ENCODE measurements around the gene HDHD3.
"Not testable (repeated sequence)": the region's sequence is repeated elsewhere in the genome, so short reads cannot be mapped to it uniquely, and the experiment has no call there.

Gene HDHD3

GRCh38 chr9:113388833-113389232 is 12.0 kb upstream of the HDHD3 start:
- no peak for DNase-seq

- DNase-seq = no peak
Measured at GRCh38 chr9:113387560-113388230, 10.9 kb upstream of the HDHD3 start.

GRCh38 chr9:113386571-113387393 is 10.0 kb upstream of the HDHD3 start:
- no peak for DNase-seq

- DNase-seq = no peak
Measured at GRCh38 chr9:113381909-113382411, 5.2 kb upstream of the HDHD3 start.

GRCh38 chr9:113381441-113381840 is 4.7 kb upstream of the HDHD3 start:
- DNase-seq = not testable (repeated sequence)

- no peak for DNase-seq
Measured at GRCh38 chr9:113380869-113381378, 4.1 kb upstream of the HDHD3 start.

- not testable (repeated sequence) for DNase-seq
Measured at GRCh38 chr9:113379829-113380210, 3.0 kb upstream of the HDHD3 start.

GRCh38 chr9:113379094-113379828 is 2.5 kb upstream of the HDHD3 start:
- DNase-seq = not testable (repeated sequence)

GRCh38 chr9:113375057-113376023 is 1.4 kb downstream of the HDHD3 start:
- DNase-seq = no peak

GRCh38 chr9:113373676-113374392 is 3.0 kb downstream of the HDHD3 start:
- DNase-seq = no peak

GRCh38 chr9:113373256-113373655 is 3.5 kb downstream of the HDHD3 start:
- no peak for DNase-seq

GRCh38 chr9:113372059-113372458 is 4.7 kb downstream of the HDHD3 start:
- DNase-seq = no peak

GRCh38 chr9:113370806-113371325 is 5.9 kb downstream of the HDHD3 start:
- DNase-seq = no peak

GRCh38 chr9:113369855-113370140 is 7.0 kb downstream of the HDHD3 start:
- no peak for DNase-seq

GRCh38 chr9:113368982-113369854 is 7.6 kb downstream of the HDHD3 start:
- DNase-seq = no peak

GRCh38 chr9:113368348-113368981 is 8.3 kb downstream of the HDHD3 start:
- DNase-seq = no peak

GRCh38 chr9:113365652-113366051 is 11.1 kb downstream of the HDHD3 start:
- DNase-seq = not testable (repeated sequence)

GRCh38 chr9:113364951-113365350 is 11.8 kb downstream of the HDHD3 start:
- DNase-seq = no peak

GRCh38 chr9:113363336-113363735 is 13.4 kb downstream of the HDHD3 start:
- DNase-seq = no peak
